Measurements from ENCODE around the gene RBM4.

RBM4 gene

GRCh38 chr11:66659763-66660162, 21.3 kb downstream of the RBM4 start:
- DNase-seq (ENCODE audit: low read depth), result no peak

- no peak for DNase-seq (ENCODE audit: low read depth)
Observed at GRCh38 chr11:66663741-66664296, 25.3 kb downstream of the RBM4 start.

GRCh38 chr11:66665369-66665768, 26.9 kb downstream of the RBM4 start:
- no peak for DNase-seq (ENCODE audit: low read depth)

- no peak for DNase-seq (ENCODE audit: low read depth)
Observed at GRCh38 chr11:66670816-66671215, 32.3 kb downstream of the RBM4 start.

GRCh38 chr11:66674964-66675602, 36.6 kb downstream of the RBM4 start:
- DNase-seq (ENCODE audit: low read depth), result no peak

GRCh38 chr11:66676282-66676919, 37.9 kb downstream of the RBM4 start:
- DNase-seq (ENCODE audit: low read depth), result no peak

GRCh38 chr11:66676931-66677598, 38.6 kb downstream of the RBM4 start:
- DNase-seq (ENCODE audit: low read depth), result peak; percentile 25

GRCh38 chr11:66677599-66678375, 39.3 kb downstream of the RBM4 start, which contains the start of gene RBM4B:
Gene RBM4B (minus strand): TSS chr11:66677887. CDS start chr11:66677079, 808 bp downstream.
- DNase-seq (ENCODE audit: low read depth), result peak; percentile 94

- DNase-seq (ENCODE audit: low read depth), result no peak
Observed at GRCh38 chr11:66680966-66681645, 42.6 kb downstream of the RBM4 start.

- DNase-seq (ENCODE audit: low read depth), result no peak
Observed at GRCh38 chr11:66683877-66684276, 45.4 kb downstream of the RBM4 start.

- DNase-seq (ENCODE audit: low read depth), result no peak
Observed at GRCh38 chr11:66684635-66685034, 46.1 kb downstream of the RBM4 start.

- DNase-seq (ENCODE audit: low read depth), result no peak
Observed at GRCh38 chr11:66685276-66686099, 47.0 kb downstream of the RBM4 start.

GRCh38 chr11:66686100-66686785, 47.7 kb downstream of the RBM4 start:
- DNase-seq (ENCODE audit: low read depth), result no peak

GRCh38 chr11:66686801-66687750, 48.6 kb downstream of the RBM4 start:
- DNase-seq (ENCODE audit: low read depth), result no peak

- DNase-seq (ENCODE audit: low read depth), result no peak
Observed at GRCh38 chr11:66687831-66688281, 49.4 kb downstream of the RBM4 start.

GRCh38 chr11:66688561-66689534, 50.3 kb downstream of the RBM4 start:
- no peak for DNase-seq (ENCODE audit: low read depth)

Measured in EH (cell line).